NCI-H82 treated with DMSO at 0.1 percent for 48 hours (cell line): Measurements from ENCODE around the gene SYT15.
"Not testable (repeated sequence)": the region's sequence is repeated elsewhere in the genome, so short reads cannot be mapped to it uniquely, and the experiment has no call there.

Experiments
- DNase-seq: peaks from one replicate; lab custom pipeline; 2025; ENCODE audit not compliant: unreplicated experiment; lab: John Stamatoyannopoulos, UW

The SYT15 gene

DNA sequence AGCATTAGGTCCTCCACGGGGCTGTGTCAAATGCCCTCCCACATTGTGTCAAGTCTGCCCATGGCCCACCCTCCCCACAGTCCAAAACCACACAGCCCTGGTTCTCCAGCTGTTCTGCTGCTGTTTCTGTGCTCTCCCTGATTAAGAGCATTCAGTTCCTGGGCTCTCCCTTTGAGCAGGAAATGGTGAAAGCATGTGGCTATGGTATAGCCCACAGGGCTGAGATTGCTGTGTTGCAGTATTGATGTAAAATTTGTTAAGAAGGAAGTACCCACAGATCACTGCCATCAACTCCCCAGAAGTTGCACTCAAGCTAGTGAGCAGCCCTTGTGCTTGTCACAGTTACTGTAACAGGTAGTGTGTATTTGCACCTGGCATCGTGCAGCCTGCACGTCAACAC is 9.3 kb downstream of the SYT15 start:
- not testable (repeated sequence) for DNase-seq

DNA sequence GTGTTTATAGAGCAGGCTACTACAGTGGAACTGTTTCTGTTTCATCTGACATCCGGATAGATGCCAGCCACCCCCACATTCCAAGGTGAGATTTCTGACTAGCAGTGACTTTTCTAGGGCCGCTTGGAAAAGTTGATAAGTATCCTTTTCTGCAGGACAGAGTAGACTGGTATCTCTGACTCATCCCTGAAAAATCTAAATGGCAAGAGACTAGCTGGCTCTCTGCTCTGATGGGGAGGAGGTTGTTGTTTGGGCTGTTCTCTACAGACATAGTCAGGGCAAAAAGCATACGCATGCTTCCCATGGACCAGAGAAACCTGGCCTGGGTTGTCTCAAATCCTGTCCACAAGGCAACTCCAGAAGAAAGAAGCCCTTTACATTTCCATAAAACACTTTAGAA is 10.7 kb downstream of the SYT15 start:
- DNase-seq = not testable (repeated sequence)

DNA sequence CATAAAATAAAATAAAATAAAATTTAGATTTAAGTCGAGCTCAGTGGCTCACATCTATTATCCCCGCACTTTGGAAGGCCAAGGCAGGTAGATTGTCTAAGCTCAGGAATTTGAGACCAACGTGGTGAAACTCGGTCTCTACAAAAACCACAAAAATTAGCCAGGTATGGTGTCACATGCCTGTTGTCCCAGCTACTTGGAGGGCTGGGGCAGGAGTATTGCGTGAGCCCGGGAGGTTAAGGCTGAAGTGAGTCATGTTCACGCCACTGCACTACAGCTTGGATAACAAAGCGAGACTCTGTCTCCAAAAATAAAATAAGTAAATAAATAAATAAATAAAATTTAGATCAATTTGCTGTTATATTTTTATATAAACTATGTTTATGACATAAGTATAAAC is 12.1 kb downstream of the SYT15 start:
- DNase-seq = not testable (repeated sequence)

DNA sequence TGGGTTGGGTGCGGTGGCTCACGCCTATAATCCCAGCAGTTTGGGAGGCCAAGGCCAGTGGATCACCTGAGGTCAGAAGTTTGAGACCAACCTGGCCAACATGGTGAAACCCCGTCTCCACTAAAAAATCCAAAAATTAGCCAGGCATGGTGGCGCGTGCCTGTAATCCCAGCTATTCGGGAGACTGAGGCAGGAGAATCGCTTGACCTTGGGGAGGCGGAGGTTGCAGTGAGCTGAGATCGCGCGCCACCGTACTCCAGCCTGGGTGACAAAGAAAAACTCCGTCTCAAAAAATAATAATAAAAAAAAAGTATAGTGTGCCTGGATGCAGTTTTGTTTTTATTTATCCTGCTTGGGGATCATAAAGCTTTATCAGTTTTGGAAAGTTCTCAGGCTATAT is 14.4 kb downstream of the SYT15 start:
- DNase-seq = not testable (repeated sequence)

DNA sequence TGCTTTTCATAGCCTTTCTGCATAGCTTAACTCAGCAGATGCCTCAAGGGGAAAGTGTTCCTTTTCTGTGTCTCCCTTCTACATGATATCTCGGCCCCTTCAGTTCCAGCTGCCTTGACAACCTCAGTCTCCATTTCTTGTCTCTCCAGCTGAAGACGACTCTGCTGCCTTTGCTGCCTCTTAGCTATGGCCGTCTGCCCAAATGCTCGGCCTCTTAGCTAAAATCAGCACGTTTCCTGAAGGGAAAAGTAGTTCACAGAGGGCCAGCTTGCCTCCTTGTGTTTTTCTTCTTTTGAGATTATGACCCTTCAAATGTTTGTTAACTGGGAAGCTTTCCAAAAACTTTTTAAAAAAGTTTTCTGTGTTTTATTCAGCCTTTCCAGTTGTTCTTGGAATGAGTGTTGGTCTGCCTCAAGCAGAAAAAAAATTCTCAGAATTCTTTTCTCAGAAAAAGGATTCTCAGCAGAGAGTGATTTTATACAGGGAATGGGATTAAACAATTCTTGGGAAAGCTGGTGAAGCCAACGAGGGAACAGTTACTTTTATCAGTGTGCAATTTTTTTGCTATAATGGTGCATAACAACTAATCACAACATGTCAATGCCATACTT is 15.6 kb downstream of the SYT15 start:
- not testable (repeated sequence) for DNase-seq

DNA sequence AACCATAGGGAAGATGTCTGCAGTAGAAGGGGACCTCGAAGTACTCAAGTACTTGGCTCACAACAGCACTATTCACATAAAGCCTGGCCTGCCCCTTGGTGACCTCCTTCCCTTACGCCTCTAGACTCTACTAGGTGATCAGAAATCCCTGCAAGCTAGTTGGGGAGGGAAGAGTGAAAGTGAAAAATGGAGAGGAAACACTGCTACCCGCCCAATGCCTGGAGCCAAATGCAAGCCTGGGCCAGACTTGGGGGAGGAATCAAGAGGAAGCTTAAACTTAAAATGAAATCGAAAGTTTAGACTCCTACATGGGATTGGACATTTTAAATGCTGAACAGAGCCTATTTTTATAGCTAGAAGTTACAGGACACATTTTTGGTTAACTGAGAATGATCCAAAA is 17.6 kb downstream of the SYT15 start:
- not testable (repeated sequence) for DNase-seq

DNA sequence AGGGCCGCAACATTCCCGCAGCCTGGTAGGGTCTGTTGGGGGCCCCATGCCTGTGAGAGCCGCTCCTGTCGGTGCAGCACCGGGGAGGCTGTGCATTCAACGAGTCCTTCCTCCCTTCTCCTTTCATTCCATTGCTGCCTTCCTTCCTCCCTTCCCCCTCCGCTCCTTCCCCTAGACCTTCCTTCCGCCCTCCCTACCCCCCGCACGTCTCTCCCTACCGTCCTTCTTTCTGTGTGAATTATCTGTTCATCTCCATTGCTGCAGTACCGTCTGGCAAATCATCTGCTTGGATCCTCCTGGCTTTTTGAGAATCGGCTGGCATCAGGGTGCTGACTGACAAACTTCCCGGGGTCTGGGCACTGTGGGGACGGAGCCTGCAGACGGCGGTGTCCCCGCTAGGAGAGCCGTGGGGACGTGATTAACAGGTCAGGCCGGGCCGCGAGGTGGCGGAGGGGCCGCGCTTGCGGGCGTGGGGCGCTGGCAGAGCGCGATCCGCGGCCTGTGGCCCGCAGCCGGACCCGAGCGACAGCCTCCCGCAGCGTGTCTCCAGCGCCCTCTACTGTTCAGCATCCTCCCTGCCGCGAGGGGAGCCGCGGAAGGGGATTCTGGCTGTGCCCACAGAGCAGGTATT is 18.8 kb downstream of the SYT15 start:
- not testable (repeated sequence) for DNase-seq

DNA sequence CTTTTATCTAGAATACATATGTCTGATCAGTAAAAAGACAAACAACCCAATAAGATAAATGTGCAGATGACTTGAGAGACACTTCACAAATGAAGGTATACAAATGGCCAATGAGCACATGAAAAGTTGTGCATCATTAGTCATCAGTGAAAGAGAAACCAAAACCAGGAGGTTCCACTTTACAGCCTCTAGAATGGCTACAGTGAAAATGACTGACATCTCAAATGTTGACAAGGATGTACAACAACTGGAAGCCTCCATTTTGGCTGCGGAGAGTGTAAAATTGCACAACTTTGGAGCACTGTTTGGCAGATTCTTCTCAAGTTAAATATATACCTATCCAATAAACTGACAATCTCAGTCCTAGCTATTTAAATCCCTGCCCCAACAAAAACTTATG is 21.6 kb downstream of the SYT15 start:
- not testable (repeated sequence) for DNase-seq

DNA sequence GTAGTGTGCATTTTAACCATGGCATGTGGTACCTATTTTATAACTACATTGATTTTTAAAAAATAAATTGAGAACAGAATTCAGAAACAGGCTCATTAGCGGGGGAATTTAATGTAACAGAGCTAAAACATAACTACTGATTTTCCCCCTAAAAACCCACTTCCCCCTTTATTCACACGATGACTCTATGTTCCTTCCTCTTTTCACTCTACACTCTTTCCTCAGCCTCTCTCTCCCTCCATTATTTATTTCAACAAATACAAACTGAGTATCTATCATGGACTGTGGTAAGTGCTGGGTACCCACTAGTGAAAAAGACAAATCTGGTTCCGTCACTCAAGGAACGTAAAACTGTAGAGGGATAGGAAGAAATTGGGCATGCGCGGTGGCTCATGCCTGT is 36.6 kb downstream of the SYT15 start:
- DNase-seq = not testable (repeated sequence)

DNA sequence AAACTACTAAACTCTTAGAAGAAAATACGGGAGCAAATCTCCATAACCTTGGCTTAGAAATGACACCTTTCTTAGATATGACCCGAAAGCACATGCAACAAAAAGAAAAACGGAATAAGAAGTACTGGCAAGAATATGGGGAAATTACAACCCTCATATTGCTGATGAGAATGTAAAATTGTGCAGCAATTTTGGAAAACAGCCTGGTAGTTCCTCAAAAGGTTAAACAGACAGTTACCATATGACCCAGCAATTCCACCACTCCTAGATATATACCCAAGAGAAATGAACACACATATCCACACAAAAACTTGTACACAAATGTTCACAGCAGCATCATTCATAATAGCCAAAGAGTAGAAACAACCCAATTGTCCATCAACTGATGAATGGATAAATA is 37.3 kb downstream of the SYT15 start:
- DNase-seq = not testable (repeated sequence)

DNA sequence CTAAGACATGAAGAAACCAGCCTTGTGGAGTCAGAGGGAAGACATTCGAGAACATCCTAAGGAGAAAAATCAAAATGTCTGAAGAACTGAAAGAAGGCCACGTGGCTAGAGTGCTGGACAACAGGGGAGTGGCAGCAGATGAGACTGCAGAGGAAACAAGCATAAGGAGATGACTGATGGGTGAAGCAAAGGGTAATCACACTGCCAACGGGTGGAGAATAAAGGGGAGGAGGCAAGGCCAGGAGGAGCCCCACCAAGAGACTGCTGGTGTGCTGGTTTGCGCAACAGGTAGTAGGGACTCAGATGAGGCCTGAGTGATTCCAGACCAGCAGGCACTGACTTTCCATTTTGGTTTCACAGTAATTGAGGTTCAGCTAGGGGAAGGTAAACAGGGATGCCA is 38.2 kb downstream of the SYT15 start:
- DNase-seq = not testable (repeated sequence)

DNA sequence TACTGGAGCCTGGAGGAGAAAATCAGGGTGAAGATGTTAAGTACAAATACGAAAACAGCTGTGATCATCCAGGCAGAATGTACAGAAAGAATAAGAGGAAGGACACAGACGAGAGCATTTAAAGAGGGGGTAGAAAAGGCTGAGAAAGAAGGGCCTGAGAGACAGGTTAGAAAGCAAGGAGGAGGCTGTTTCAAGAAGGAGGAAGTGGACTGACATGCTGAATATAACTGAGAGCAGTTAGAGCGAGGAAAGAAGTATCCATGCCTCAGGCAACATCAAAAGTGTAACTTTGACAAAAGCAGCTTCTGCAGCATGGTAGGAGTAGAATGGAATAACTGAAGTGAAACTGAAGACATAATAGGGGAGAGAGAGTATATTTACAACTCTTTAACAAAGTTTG is 39.0 kb downstream of the SYT15 start:
- DNase-seq = not testable (repeated sequence)

DNA sequence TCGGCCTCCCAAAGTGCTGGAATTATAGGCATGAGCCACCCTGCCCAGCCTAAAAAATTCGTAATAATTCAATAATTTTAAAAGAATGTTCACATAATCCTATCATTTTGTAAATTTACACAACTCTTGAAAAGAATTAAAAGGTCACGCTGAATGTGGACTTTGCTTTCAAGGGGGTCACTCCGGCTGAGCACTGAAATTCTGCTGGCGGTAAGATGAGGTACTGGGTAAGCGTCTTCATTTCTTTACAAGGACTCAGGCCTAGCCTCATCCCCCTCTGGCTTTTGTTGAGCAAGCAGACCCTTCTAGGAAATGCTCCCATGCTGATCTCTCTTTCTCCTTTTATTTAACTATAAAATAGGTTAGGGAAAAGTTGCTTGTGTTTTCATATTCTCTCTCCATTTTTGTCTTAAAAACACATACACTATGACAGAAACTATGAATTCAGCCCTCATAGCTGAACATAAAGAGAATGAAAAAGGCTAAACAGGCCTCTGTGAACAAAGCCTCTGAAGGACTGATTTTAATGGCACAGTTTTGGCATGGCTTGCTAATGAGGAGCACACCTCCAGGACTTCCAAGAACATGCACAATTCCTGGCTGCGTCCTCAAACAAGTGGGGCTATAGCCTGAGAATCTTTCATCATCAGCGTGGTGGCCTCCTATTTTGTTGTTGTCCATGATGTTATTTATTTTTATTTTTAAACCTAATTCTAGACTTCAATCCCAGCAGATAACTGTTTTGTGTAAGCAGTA is 45.1 kb downstream of the SYT15 start:
- DNase-seq = not testable (repeated sequence)

DNA sequence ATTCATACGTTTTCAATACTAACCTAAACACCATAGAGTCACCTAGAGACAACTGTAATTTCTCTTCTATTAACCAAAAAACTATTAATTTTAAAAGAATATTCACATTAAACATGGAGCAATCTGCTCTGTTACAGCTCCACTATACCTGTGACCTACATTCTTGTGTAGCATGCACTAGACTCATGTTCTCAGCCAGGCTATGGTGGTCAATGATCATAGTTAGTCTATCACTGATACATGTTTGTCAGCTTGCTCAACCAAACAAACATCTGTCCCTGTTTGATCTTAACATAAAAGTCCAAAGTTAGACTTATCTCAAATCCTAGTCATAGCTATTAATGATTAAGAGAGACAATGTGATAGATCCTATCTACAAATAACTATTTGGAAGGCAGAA is 50.9 kb downstream of the SYT15 start:
- DNase-seq = not testable (repeated sequence)

DNA sequence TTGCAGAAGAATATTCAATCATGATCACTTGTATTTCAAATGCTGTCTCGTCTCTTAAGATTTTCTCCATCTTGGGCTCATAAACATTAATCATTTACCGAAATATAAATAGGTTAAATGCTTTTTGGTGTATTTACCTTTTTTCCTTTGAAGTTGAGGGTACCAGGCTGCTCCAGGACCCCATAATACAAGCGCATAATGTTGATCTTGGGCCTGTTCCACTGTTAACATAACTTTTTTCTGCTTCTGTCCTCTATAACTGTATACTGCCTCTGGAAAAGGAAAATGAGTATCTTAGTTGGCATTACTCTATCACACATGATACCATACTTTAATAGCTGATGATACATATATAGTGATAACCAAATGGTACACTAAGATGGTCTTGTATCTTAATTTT is 51.9 kb downstream of the SYT15 start:
- DNase-seq = not testable (repeated sequence)

DNA sequence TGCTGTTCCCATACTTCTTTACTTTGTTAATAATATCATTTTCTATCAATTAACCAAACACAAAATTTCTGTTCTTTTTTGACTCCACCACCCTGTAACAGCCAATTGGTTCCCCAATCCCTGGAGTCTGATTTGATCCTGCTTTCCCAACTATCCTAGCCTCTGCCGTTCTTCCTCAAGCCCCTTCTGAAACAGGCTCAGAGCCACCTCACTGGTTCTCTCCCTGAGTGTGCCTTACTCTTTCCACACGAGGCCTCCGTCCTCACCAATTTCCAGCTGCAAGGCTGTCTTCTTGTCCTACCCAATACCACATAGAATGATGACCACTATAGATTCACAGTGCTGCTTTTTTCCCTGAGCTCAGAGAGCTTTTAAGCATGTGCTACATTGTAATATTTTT is 52.8 kb downstream of the SYT15 start:
- DNase-seq = not testable (repeated sequence)

DNA sequence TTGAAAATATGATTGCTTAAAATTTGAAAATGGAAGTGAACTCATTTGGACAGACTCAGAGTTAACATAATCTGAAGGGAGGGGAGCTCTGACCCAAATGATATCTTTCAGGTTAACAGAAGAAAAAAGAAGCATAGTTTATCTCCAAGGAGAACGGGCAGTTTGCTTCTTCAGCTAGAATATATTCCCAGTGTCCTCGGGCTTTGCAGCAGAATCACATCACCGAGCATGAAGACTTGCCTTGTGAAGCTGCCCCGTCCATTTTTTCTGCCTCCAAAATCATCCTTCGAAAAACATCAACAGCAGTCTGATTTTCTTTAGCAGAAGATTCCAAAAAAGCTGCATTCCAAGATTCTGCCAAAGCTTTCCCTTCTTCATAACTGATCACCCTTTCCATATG is 55.8 kb downstream of the SYT15 start:
- not testable (repeated sequence) for DNase-seq

DNA sequence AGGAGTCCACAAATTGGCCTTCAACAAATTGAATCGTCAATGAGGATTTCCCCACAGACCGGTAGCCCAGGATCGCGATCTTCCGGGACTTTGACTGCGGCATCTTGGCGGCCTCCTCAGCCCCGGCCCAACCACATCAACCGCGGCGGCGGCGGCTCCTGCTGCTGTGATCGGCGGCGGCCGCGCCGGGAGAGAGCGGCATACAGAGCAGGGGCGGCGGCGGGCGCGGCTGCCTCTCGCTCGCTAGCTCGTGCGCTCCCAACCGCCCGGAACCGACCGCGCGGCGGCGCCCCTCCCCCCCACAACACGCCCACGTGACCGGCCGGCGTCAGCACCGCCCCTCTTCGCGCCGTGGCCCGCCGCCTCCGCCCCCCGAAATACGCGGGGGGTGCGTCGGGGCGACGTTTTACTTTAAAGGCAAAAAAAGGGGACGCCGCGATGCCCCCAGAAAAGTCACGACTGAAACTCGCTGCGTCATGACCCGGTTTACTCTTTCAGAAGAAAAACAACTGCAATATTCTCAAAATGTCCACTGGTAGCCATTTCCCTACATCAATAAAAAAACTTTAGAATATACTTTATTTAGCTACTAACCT is 56.5 kb downstream of the SYT15 start:
- DNase-seq = not testable (repeated sequence)

DNA sequence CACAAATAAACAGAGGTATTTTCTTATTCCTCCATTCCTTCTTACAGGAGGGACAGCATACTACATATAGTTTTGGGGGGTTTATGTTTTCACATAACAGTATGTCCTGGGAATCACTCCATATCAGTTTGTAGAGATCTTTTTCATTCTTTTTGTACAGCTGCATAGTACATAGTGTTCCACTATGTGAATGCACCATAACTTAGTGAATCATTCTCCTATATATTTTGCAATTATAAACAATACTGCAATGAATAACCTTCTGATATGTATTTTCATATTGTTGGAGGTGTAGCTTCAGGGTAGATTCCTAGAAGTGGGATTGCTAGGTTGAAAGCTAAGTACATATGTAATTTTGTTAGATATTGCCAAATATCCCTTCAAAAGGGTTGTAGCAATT is 61.1 kb downstream of the SYT15 start:
- not testable (repeated sequence) for DNase-seq
